ENCODE measurements around the gene ASRGL1. TPM values are rescaled to one million over a fixed set of nuclear protein-coding genes. Genes with fewer than 3 reads are reported as not detected.

The ASRGL1 gene
- total RNA-seq, 1 donor from 2014 or later = 3.2 TPM

DNA sequence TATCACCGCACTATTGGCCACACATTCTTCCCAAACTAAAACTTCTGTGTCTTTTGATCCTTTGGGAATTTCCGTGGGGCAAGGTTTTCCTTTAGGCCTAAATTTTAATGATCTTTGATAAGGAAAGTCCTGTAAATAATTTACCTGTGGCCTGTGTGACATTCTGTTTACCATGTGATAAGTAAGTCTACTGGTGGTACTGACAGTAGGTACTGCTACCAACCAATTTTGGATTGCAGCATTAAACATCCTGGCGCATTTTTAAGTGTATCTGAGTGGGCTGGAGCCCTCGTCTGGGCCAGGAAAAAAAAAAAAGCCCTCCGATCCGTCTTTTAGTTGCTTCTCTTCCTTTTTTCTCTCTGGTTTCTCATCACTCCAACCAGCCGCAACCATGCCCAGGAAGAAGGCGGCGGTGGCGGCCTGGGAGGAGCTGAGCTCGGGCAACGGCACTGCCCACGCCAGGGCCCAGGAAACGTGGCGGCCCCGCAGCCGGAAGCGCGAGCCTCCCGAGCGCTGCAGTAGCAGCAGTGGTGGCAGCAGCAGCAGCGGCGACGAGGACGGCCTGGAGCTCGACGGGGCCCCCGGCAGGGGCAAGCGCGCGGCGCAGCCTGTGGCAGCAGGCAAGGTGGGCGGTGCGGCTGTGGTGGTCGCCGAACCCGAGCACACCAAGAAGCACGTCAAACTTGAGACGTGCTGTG lies 33.6 kb downstream of the ASRGL1 start:
- no peak overlapping the region for H3K4me2 ChIP-seq (ENCODE audit: low read length)
- no peak for TF ChIP-seq EZH2 (IDR thresholded peaks at IDR 0.05; ENCODE audit: insufficient read depth, low read length)
- TF ChIP-seq, protein P1, sequence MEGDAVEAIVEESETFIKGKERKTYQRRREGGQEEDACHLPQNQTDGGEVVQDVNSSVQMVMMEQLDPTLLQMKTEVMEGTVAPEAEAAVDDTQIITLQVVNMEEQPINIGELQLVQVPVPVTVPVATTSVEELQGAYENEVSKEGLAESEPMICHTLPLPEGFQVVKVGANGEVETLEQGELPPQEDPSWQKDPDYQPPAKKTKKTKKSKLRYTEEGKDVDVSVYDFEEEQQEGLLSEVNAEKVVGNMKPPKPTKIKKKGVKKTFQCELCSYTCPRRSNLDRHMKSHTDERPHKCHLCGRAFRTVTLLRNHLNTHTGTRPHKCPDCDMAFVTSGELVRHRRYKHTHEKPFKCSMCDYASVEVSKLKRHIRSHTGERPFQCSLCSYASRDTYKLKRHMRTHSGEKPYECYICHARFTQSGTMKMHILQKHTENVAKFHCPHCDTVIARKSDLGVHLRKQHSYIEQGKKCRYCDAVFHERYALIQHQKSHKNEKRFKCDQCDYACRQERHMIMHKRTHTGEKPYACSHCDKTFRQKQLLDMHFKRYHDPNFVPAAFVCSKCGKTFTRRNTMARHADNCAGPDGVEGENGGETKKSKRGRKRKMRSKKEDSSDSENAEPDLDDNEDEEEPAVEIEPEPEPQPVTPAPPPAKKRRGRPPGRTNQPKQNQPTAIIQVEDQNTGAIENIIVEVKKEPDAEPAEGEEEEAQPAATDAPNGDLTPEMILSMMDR (IDR thresholded peaks at IDR 0.05; ENCODE audit: insufficient read depth, low read depth, low read length) = no peak
- no peaks in the 10 kb centered on the region for H3K36me3 ChIP-seq (ENCODE audit: insufficient read depth, low read length)
- H3K4me1 ChIP-seq (ENCODE audit: insufficient read depth, low read length) = no peaks in the 10 kb centered on the region
- DNase-seq (ENCODE audit: low read depth) (no peak), FAIRE-seq (no peak)
- H3K4me3 Mint-ChIP-seq (ENCODE audit: unreplicated experiment) = no peak overlapping the region
- H3K9me3 ChIP-seq (ENCODE audit: insufficient read depth, low read depth, low read length) = no peaks in the 10 kb centered on the region
- peaks cover 2% of the 10 kb centered on the region for H3K27me3 Mint-ChIP-seq (ENCODE audit: low read depth, unreplicated experiment)
- H3K27ac Mint-ChIP-seq (ENCODE audit: unreplicated experiment) = no peak overlapping the region
- H3K4me3 ChIP-seq (ENCODE audit: insufficient read depth, low read depth, low read length) = no peak overlapping the region
- H3K27ac ChIP-seq (ENCODE audit: low read depth, low read length) = no peak overlapping the region
- H3K4me1 Mint-ChIP-seq (ENCODE audit: low read depth, unreplicated experiment) = peaks cover 1% of the 10 kb centered on the region
- H3K36me3 Mint-ChIP-seq (ENCODE audit: low read depth, unreplicated experiment) = no peaks in the 10 kb centered on the region
- H3K9me3 Mint-ChIP-seq (ENCODE audit: unreplicated experiment) = no peaks in the 10 kb centered on the region
- no peaks in the 10 kb centered on the region for H3K27me3 ChIP-seq (ENCODE audit: insufficient read depth, low read length)
- H3K9ac ChIP-seq (ENCODE audit: low read length) = no peak overlapping the region
- H4K20me1 ChIP-seq (ENCODE audit: insufficient read depth, low read length) = no peaks in the 10 kb centered on the region
- no peaks in the 10 kb centered on the region for H3K79me2 ChIP-seq (ENCODE audit: insufficient read depth, low read length)
- H2AFZ ChIP-seq (ENCODE audit: low read depth, low read length) = no peak overlapping the region

DNA sequence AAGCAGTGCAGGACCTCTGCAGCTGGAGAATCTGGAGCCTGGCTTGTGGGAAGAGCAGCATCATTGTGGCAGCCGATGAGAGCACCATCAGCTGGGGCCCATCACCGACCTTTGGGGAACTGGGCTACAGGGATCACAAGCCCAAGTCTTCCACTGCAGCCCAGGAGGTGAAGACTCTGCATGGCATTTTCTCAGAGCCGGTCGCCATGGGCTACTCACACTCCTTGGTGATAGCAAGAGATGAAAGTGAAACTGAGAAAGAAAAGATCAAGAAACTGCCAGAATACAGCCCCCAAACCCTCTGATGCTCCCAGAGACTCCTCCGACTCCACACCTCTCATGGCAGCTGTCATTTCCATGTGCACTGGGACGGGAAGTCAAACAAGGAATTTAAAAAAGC lies 35.6 kb downstream of the ASRGL1 start:
- Histone ChIP-seq H3K4me2 (ENCODE audit: low read length) (no peak overlapping the region), H3K27ac (ENCODE audit: low read depth, low read length) (no peak overlapping the region), H3K79me2 (ENCODE audit: insufficient read depth, low read length) (no peaks in the 10 kb centered on the region), H3K9ac (ENCODE audit: low read length) (no peak overlapping the region), H3K27me3 (ENCODE audit: insufficient read depth, low read length) (no peaks in the 10 kb centered on the region), H3K9me3 (ENCODE audit: insufficient read depth, low read depth, low read length) (no peaks in the 10 kb centered on the region), H2AFZ (ENCODE audit: low read depth, low read length) (no peak overlapping the region), H3K4me1 (ENCODE audit: insufficient read depth, low read length) (no peaks in the 10 kb centered on the region), H4K20me1 (ENCODE audit: insufficient read depth, low read length) (no peaks in the 10 kb centered on the region), H3K36me3 (ENCODE audit: insufficient read depth, low read length) (no peaks in the 10 kb centered on the region), H3K4me3 (ENCODE audit: insufficient read depth, low read depth, low read length) (no peak overlapping the region)
- DNase-seq (ENCODE audit: low read depth) = no peak
- H3K9me3 Mint-ChIP-seq (ENCODE audit: unreplicated experiment) = no peaks in the 10 kb centered on the region
- TF ChIP-seq, protein P1 (IDR thresholded peaks at IDR 0.05; ENCODE audit: insufficient read depth, low read depth, low read length) = no peak
- TF ChIP-seq EZH2 (IDR thresholded peaks at IDR 0.05; ENCODE audit: insufficient read depth, low read length) = no peak
- H3K36me3 Mint-ChIP-seq (ENCODE audit: low read depth, unreplicated experiment) = no peaks in the 10 kb centered on the region
- FAIRE-seq = no peak
- peaks cover 2% of the 10 kb centered on the region for H3K27me3 Mint-ChIP-seq (ENCODE audit: low read depth, unreplicated experiment)
- H3K4me3 Mint-ChIP-seq (ENCODE audit: unreplicated experiment) = no peak overlapping the region
- peaks cover 1% of the 10 kb centered on the region for H3K4me1 Mint-ChIP-seq (ENCODE audit: low read depth, unreplicated experiment)
- no peak overlapping the region for H3K27ac Mint-ChIP-seq (ENCODE audit: unreplicated experiment)

DNA sequence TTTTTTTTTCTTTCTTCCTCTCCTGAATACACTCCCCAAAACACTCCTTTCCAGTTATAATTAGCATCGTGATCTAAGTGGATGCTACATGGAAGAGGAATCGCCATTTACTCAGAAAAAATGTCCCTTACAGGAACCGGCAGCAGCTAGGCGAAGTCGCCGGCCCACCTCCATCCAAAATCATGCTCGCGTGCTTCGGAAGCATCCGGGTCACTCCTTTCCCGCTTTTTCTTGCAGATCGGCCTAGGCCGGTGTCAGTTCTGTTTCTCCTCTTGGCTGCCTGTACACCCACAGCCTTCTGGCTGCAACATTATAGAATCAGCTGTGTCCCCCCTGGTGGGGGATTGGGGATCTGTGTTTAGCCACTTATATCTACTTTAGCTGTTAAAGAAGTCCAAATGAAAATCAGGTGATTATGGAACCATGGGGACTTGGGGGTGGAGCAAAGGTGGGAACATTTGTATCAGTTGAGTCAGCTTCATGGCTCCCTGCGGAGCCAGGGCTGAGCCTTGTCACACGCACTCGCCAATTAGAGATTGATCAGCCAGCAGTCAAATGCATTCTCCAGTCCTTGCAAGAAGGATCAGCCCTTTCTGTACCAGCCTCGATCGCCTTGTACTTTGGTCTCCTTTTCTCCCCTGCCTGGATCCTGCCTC lies 36.3 kb downstream of the ASRGL1 start:
- no peak for FAIRE-seq
- H3K9me3 Mint-ChIP-seq (ENCODE audit: unreplicated experiment) = no peaks in the 10 kb centered on the region
- H3K27ac ChIP-seq (ENCODE audit: low read depth, low read length) = no peak overlapping the region
- TF ChIP-seq, protein P1 (IDR thresholded peaks at IDR 0.05; ENCODE audit: insufficient read depth, low read depth, low read length) = no peak
- no peak for TF ChIP-seq EZH2 (IDR thresholded peaks at IDR 0.05; ENCODE audit: insufficient read depth, low read length)
- H3K4me1 Mint-ChIP-seq (ENCODE audit: low read depth, unreplicated experiment) = peaks cover 1% of the 10 kb centered on the region
- DNase-seq (ENCODE audit: low read depth) = no peak
- no peaks in the 10 kb centered on the region for H3K36me3 Mint-ChIP-seq (ENCODE audit: low read depth, unreplicated experiment)
- no peak overlapping the region for H3K4me3 ChIP-seq (ENCODE audit: insufficient read depth, low read depth, low read length)
- no peak overlapping the region for H3K27ac Mint-ChIP-seq (ENCODE audit: unreplicated experiment)
- no peak overlapping the region for H3K4me3 Mint-ChIP-seq (ENCODE audit: unreplicated experiment)
- H2AFZ ChIP-seq (ENCODE audit: low read depth, low read length) = no peak overlapping the region
- no peaks in the 10 kb centered on the region for H3K4me1 ChIP-seq (ENCODE audit: insufficient read depth, low read length)
- no peaks in the 10 kb centered on the region for H3K9me3 ChIP-seq (ENCODE audit: insufficient read depth, low read depth, low read length)
- peaks cover 2% of the 10 kb centered on the region for H3K27me3 Mint-ChIP-seq (ENCODE audit: low read depth, unreplicated experiment)
- no peak overlapping the region for H3K9ac ChIP-seq (ENCODE audit: low read length)
- no peaks in the 10 kb centered on the region for H3K27me3 ChIP-seq (ENCODE audit: insufficient read depth, low read length)
- H3K4me2 ChIP-seq (ENCODE audit: low read length) = no peak overlapping the region
- H3K79me2 ChIP-seq (ENCODE audit: insufficient read depth, low read length) = no peaks in the 10 kb centered on the region
- no peaks in the 10 kb centered on the region for H4K20me1 ChIP-seq (ENCODE audit: insufficient read depth, low read length)
- no peaks in the 10 kb centered on the region for H3K36me3 ChIP-seq (ENCODE audit: insufficient read depth, low read length)

All from astrocyte (in vitro differentiated cells and primary cell).